Activated CD8-positive, alpha-beta memory T cell treated with anti-CD3 and anti-CD28 coated beads, Interleukin-2, amount 10 ng/mL, durations not matched to agents 7 days and 5 days (primary cell): ENCODE results near the gene NAALAD2. TPM values are rescaled to one million over a fixed set of nuclear protein-coding genes. Genes with fewer than 3 reads are reported as not detected.
"Not testable (repeated sequence)": the region's sequence is repeated elsewhere in the genome, so short reads cannot be mapped to it uniquely, and the experiment has no call there.

Source experiments
- ATAC-seq: fragments of 150-1000 bp; cut with Tn5 transposase; one replicate; pipeline ENCODE4 v1.10.0; 2021; ENCODE audit warnings: moderate library complexity
- CTCF ChIA-PET: fragments of 350-600 bp; sonication (Branson Sonifier 250); formaldehyde crosslinking; loops from one replicate; lab custom pipeline; 2021; ENCODE audit warnings: antibody characterized with exemption; lab: Charles Lee
- DNase-seq: peaks from one replicate; pipeline ENCODE4 v3.0.0-alpha.2; 2020
- H3K27ac Mint-ChIP-seq: one replicate; pipeline ENCODE4 v1.8.0; 2021; ENCODE audit warnings: mild to moderate bottlenecking, mixed read lengths
- H3K27me3 Mint-ChIP-seq: one replicate; pipeline ENCODE4 v1.8.0; 2021; ENCODE audit warnings: mixed read lengths
- H3K36me3 Mint-ChIP-seq: one replicate; pipeline ENCODE4 v1.8.0; 2021; ENCODE audit warnings: mild to moderate bottlenecking, mixed read lengths
- H3K4me1 Mint-ChIP-seq: one replicate; pipeline ENCODE4 v1.8.0; 2021; ENCODE audit warnings: mixed read lengths
- H3K4me3 Mint-ChIP-seq: one replicate; pipeline ENCODE4 v1.8.0; 2021; ENCODE audit warnings: mild to moderate bottlenecking, moderate library complexity, mixed read lengths
- H3K9me3 Mint-ChIP-seq: one replicate; pipeline ENCODE4 v1.8.0; 2022; ENCODE audit warnings: low read depth, mixed read lengths
- total RNA-seq, 2 experiments: library from RNA; stranded (reverse); gene quantifications; one replicate each; pipeline ENCODE4 v1.2.3, GENCODE V29; 2021

Gene NAALAD2
- total RNA-seq, 2 experiments from 2014 or later: not detected

DNA sequence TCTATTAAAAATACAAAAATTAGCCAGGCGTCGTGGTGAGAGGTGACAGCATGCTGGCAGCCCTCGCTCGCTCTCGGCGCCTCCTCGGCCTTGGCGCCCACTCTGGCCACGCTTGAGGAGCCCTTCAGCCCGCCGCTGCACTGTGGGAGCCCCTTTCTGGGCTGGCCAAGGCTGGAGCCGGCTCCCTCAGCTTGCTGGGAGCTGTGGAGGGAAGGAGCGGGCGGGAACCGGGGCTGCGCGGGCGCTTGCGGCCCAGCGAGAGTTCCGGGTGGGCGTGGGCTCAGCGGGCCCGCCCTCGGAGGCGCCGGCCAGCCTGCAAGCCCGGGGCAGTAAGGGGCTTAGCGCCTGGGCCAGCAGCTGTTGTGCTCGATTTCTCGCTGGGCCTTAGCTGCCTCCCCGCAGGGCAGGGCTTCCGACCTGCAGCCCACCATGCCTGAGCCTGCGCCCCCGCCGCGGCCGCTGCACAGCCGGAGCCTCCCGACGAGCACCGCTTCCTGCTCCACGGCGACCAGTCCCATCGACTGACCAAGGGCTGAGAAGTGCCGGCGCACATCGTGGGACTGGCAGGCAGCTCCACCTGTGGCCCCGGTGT is 32.6 kb downstream of the NAALAD2 start:
- ATAC-seq, CTCF ChIA-PET, H3K36me3 Mint-ChIP-seq, H3K27ac Mint-ChIP-seq, DNase-seq, H3K4me1 Mint-ChIP-seq, H3K4me3 Mint-ChIP-seq, H3K9me3 Mint-ChIP-seq: not testable (repeated sequence)
- H3K27me3 Mint-ChIP-seq: peaks cover 11% of the 10 kb centered on the region

DNA sequence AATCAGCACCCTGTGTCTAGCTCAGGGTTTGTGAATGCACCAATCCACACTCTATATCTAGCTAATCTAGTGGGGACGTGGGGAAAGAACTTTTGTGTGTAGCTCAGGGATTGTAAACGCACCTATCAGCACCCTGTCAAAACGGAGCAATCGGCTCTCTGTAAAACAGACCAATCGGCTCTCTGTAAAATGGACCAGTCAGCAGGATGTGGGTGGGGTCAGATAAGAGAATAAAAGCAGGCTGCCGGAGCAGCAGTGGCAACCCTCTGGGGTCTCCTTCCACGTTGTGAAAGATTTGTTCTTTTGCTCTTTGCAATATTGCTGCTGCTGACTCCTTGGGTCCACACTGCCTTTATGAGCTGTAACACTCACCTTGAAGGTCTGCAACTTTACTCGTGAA is 33.2 kb downstream of the NAALAD2 start:
- ATAC-seq, DNase-seq, H3K27ac Mint-ChIP-seq, H3K4me1 Mint-ChIP-seq, H3K9me3 Mint-ChIP-seq, H3K4me3 Mint-ChIP-seq, CTCF ChIA-PET, H3K36me3 Mint-ChIP-seq: not testable (repeated sequence)
- H3K27me3 Mint-ChIP-seq: peaks cover 11% of the 10 kb centered on the region

DNA sequence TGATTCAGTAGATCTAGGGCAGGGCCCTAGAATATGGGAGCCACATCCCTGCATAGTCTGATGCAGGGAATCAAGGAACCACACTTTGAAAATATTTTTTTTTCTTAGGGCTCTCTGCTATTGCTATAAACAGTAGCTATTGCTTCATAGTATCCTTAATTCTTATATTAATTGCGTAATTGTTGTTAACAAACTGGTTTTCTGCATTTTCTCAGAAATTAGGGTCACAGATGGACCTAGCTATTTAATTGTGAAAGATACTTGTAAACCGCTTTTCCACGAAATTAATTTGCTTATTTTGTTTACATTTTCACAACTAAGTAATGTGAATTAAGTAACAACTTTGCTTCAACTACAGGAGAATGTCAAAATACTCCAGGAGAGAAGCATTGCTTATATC is 34.1 kb downstream of the NAALAD2 start:
- Mint-ChIP-seq H3K36me3 (no peaks in the 10 kb centered on the region), H3K9me3 (no peaks in the 10 kb centered on the region), H3K4me3 (no peak overlapping the region), H3K27me3 (peaks cover 11% of the 10 kb centered on the region), H3K4me1 (no peaks in the 10 kb centered on the region), H3K27ac (no peak overlapping the region)
- ATAC-seq: no peak
- no peak for DNase-seq
- CTCF ChIA-PET: no interaction called here

DNA sequence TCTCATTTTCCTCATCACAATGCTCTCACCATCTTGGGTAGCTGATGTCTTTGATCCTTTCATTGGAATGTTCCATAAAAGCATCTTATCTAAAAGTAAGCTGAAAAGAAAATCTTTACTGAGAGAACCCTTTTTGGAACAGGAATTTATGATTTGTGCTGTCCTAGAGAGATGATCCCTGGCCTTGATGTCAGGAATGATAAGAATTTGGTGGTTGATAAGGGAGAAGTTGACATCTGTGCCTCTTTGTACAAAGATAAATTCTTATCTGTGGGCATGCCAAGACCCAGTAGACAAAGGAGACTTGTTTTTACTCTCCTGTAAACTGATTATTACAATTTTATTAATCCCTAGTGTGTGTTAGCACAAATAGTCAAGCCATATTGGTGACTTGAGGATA is 36.9 kb downstream of the NAALAD2 start:
- Mint-ChIP-seq H3K4me1 (no peaks in the 10 kb centered on the region), H3K9me3 (no peaks in the 10 kb centered on the region), H3K36me3 (no peaks in the 10 kb centered on the region), H3K27ac (no peak overlapping the region), H3K4me3 (no peak overlapping the region), H3K27me3 (peaks cover 9% of the 10 kb centered on the region)
- no peak for ATAC-seq
- CTCF ChIA-PET: no interaction called here
- no peak for DNase-seq

DNA sequence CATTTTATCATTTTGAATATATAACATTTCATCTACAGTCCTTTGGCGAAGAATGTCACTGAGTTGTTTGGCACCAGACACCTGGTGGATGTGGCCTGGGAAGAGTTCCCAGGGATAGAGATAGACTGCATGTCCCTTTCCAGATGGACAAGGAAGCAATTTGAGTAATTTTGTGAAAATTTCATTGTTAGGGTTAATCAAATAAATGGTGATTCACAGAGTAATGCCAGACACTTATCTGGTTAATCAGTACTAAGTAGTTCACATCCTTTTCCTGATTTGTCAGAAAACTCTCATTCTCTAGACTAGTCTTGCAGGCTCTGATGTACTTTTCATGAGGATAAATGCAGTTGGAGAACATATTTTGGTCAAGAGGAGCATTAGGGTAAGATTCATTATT is 41.6 kb downstream of the NAALAD2 start:
- Mint-ChIP-seq H3K27me3 (peaks cover 7% of the 10 kb centered on the region), H3K27ac (no peak overlapping the region), H3K4me1 (no peaks in the 10 kb centered on the region), H3K4me3 (no peak overlapping the region), H3K36me3 (no peaks in the 10 kb centered on the region), H3K9me3 (no peaks in the 10 kb centered on the region)
- ATAC-seq (no peak), DNase-seq (no peak)
- CTCF ChIA-PET: no interaction called here

DNA sequence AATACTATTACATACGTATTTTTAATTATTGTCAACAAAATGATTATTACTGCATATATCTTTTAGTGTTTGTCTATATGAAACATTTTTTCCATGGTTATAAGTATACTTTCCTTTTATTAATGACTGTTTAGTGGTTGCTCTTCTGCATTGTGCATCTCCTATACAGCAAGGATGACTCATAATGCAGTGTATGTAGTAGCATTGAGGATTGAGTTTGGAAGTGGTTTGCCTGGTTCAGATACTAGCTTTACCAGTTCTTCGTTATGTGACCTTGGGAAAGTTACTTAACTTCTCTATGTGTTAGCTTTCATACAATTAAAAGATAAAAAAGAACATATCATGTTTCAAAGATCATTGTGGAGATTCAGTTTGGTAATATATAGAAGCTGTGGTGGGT is 44.3 kb downstream of the NAALAD2 start:
- H3K4me3 Mint-ChIP-seq: no peak overlapping the region
- H3K9me3 Mint-ChIP-seq: no peaks in the 10 kb centered on the region
- H3K4me1 Mint-ChIP-seq: no peaks in the 10 kb centered on the region
- H3K27ac Mint-ChIP-seq: no peak overlapping the region
- CTCF ChIA-PET: no interaction called here
- H3K27me3 Mint-ChIP-seq: peaks cover 9% of the 10 kb centered on the region
- no peaks in the 10 kb centered on the region for H3K36me3 Mint-ChIP-seq
- DNase-seq (no peak), ATAC-seq (no peak)

DNA sequence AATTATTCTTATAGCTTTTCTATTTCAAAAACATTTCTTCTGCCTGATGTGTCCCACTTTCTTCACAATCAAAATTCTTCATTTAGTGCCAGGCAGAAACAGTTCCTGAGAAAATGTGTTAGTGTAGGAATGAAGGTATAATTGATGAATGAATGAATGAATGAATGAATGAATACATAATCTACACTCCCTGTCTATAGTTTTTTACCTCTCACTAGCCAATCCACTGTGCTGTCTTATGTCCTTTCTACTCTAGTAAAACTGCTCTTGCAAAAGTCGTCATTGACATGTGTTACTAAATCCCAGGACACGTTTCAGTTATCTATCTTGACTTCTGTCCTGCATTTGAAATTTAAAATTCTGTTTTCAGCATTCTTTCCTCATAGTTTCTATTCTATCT is 45.5 kb downstream of the NAALAD2 start:
- CTCF ChIA-PET: no interaction called here
- Mint-ChIP-seq H3K9me3 (no peaks in the 10 kb centered on the region), H3K4me3 (no peak overlapping the region), H3K27me3 (peaks cover 9% of the 10 kb centered on the region), H3K36me3 (no peaks in the 10 kb centered on the region), H3K27ac (no peak overlapping the region), H3K4me1 (no peaks in the 10 kb centered on the region)
- DNase-seq: no peak
- ATAC-seq: no peak

DNA sequence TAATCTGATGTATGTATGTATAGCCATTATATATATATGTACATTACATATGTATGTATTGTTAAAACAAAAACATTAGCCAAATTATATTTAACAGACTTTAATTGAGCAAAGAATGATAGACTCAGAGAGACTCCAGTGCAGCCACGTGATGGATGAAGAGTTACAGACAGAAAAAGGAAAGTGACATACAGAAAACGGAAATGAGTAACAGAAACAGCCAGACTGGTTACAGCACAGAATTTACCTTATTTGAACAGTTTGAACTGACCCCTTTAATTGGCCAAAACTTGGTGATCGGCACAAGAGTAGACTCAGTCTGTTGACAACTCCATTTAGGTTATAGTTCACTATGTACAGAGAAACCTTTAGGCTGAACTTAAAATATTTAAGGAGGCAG is 53.4 kb downstream of the NAALAD2 start:
- peaks cover under 1% of the 10 kb centered on the region for H3K27me3 Mint-ChIP-seq
- no peak overlapping the region for H3K27ac Mint-ChIP-seq
- ATAC-seq: no peak
- H3K36me3 Mint-ChIP-seq: peaks cover 17% of the 10 kb centered on the region
- CTCF ChIA-PET: no interaction called here
- no peak for DNase-seq
- no peaks in the 10 kb centered on the region for H3K9me3 Mint-ChIP-seq
- no peak overlapping the region for H3K4me3 Mint-ChIP-seq
- H3K4me1 Mint-ChIP-seq: no peaks in the 10 kb centered on the region

DNA sequence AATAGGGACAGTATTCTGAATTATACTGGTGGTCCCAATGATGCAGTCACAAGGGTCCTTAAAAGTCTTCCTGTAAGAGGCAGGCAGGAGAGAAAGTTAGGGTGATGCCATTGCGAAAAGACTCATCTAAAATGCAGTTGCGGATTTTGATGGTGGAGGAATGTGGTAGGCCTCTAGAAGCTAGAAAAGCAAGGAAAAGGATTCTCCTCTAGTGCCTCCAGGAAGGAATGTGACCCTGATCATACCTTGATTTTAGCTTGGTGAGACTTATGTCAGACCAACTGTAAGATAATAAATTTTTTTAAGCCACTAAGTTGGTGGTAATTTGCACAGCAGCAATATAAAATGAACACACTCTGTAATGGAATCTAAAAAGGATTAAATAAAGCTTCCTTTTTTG is 54.5 kb downstream of the NAALAD2 start:
- Mint-ChIP-seq H3K27ac (no peak overlapping the region), H3K4me3 (no peak overlapping the region), H3K36me3 (peaks cover 17% of the 10 kb centered on the region), H3K9me3 (no peaks in the 10 kb centered on the region), H3K4me1 (no peaks in the 10 kb centered on the region), H3K27me3 (no peaks in the 10 kb centered on the region)
- CTCF ChIA-PET: interaction anchor here (2.6 kb wide), 1 partner anchor 16 kb away, joined by 8 read pairs; no protein-coding TSS in a partner anchor
- DNase-seq: no peak
- ATAC-seq: no peak

DNA sequence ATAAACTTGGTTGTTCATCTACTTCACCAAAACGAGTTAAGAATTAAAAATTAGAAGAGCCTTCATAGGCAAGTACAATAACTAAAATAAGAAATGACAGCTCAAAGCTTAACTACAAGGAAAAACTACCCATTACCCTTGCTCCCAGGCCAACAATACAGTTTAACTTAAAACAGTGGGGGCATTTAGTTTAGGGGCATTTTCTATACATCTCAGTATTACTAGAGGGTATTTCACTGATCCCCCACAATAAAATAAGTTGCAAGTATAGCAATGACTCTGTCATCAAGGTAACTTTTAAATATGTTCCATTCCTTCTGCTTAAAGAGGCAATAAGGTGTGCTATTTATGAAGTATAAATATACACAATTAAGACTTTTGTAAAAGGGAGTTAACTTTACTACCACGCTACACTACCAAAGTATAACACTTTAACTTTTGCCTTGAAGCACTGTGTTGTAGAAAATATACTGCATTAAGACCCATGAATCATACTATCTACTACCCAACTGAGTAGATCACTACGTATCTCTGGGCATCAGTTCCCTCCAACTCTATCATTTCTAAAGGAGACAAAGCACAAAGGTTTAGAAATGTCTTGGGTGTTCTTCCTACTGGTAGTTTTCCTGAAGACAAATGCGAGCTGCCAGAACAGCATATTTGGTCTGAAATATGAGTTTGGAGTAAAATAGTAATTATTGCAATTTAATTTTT is 58.6 kb downstream of the NAALAD2 start:
- peaks cover 20% of the 10 kb centered on the region for H3K36me3 Mint-ChIP-seq
- H3K4me1 Mint-ChIP-seq: no peaks in the 10 kb centered on the region
- DNase-seq (no peak), ATAC-seq (no peak)
- no peak overlapping the region for H3K4me3 Mint-ChIP-seq
- H3K27me3 Mint-ChIP-seq: no peaks in the 10 kb centered on the region
- no peak overlapping the region for H3K27ac Mint-ChIP-seq
- no peaks in the 10 kb centered on the region for H3K9me3 Mint-ChIP-seq
- CTCF ChIA-PET: no interaction called here

DNA sequence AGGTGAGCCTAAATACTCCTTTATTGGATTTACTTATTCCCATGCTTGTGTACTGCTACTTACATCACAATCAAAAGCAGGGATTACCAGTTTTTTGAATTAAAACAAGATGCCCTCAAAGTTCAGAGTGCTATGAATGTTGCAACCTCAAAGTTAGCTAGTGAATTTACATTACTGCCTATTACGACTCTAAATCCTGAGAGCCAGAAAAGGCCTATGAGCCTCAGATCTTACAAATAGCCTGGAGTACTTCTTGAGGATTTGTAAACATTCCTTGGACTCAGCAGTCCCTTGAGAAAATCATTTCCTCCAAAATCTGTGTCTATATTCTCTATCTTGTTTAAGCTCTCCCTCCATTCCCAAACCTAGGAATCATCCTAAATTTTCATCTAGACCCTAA is 62.9 kb downstream of the NAALAD2 start:
- peaks cover 18% of the 10 kb centered on the region for H3K36me3 Mint-ChIP-seq
- no peak for ATAC-seq
- H3K27me3 Mint-ChIP-seq: no peaks in the 10 kb centered on the region
- no peak overlapping the region for H3K4me3 Mint-ChIP-seq
- H3K9me3 Mint-ChIP-seq: no peaks in the 10 kb centered on the region
- DNase-seq: no peak
- H3K27ac Mint-ChIP-seq: no peak overlapping the region
- CTCF ChIA-PET: interaction anchor here (1.3 kb wide), 1 partner anchor 7 kb away, joined by 5 read pairs; no protein-coding TSS in a partner anchor
- no peaks in the 10 kb centered on the region for H3K4me1 Mint-ChIP-seq

DNA sequence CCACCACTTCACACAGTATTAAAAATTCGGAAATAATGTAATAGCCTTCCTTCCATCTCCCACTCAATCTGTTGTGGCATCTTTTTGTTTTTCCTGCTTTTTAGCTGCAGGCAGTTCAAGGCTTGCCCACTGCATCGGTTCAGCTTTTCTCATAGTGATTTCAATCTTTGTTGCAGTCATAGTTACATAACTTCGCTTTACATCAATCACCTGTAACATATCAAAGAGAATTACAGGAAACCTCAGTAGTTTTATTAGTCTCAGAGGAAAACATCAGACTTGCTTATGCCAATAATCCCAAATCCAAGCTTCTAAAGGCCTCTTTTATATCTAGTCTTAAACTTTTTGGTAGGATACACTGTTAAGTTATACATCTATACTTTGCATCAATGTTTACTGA is 67.9 kb downstream of the NAALAD2 start:
- H3K36me3 Mint-ChIP-seq: peaks cover 38% of the 10 kb centered on the region
- DNase-seq: no peak
- no peaks in the 10 kb centered on the region for H3K27me3 Mint-ChIP-seq
- no peaks in the 10 kb centered on the region for H3K9me3 Mint-ChIP-seq
- peak overlapping the region; percentile 17 for H3K27ac Mint-ChIP-seq
- H3K4me3 Mint-ChIP-seq: no peak overlapping the region
- no peak for ATAC-seq
- H3K4me1 Mint-ChIP-seq: peaks cover 8% of the 10 kb centered on the region
- CTCF ChIA-PET: no interaction called here

DNA sequence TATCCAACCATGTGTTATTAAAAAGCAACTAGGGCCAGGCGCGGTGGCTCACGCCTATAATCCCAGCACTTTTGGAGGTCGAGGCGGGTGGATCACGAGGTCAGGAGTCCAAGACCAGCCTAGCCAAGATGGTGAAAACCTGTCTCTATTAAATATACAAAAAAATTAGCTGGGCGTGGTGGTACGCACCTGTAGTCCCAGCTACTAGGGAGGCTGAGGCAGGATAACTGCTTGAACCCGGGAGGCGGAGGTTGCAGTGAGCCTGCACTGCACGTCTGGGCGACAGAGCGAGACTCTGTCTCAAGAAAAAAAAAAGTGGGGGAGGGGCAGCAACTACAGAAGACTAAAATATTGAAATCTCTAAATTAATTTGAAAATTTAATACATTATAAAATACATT is 69.9 kb downstream of the NAALAD2 start:
- Mint-ChIP-seq H3K4me3 (no peak overlapping the region), H3K9me3 (no peaks in the 10 kb centered on the region), H3K27me3 (no peaks in the 10 kb centered on the region), H3K4me1 (peaks cover 11% of the 10 kb centered on the region), H3K27ac (no peak overlapping the region), H3K36me3 (peaks cover 39% of the 10 kb centered on the region)
- ATAC-seq (no peak), DNase-seq (no peak)
- CTCF ChIA-PET: interaction anchor here (0.8 to 1.9 kb wide), 8 partner anchors 8 to 57 kb away, joined by 3 to 11 read pairs (median 4); no protein-coding TSS in a partner anchor
